Breast epithelium (tissue), 3 donors: ENCODE results near the gene TCF7L1.

Experiments
- CTCF ChIP-seq, 3 donors: fragments of 450-650 bp; IDR thresholded peaks; one replicate each; pipeline ENCODE4 v1.5.1; 2016 to 2017; ENCODE audit warnings: antibody characterized with exemption in 3 of 3, mild to moderate bottlenecking in 3 of 3, moderate library complexity in 3 of 3
- POLR2A ChIP-seq: fragments of 450-650 bp; IDR thresholded peaks from one replicate; pipeline ENCODE4 v1.6.1; 2016; ENCODE audit warnings: antibody characterized with exemption, mild to moderate bottlenecking, moderate library complexity
- POLR2AphosphoS5 ChIP-seq, 3 donors: sonication (generic); formaldehyde crosslinking; IDR thresholded peaks; one replicate each; pipeline ENCODE4 v1.6.1; 2017; ENCODE audit warnings: antibody characterized with exemption in 3 of 3

GRCh38 chr2:85308201-85308600 is 175.0 kb downstream of the TCF7L1 start:
- no peak for TF ChIP-seq CTCF (IDR thresholded peaks at IDR 0.05)
- no peak for TF ChIP-seq POLR2A
- TF ChIP-seq POLR2AphosphoS5 (IDR thresholded peaks at IDR 0.05) = no peak
